ENCODE measurements around the gene SCYL1. TPM values are rescaled to one million over a fixed set of nuclear protein-coding genes. Genes with fewer than 3 reads are reported as not detected.
A peak's percentile ranks its signal among the peaks of the same experiment; 100 is the strongest.

The SCYL1 gene
- total and polyA plus RNA-seq, 2 donors (not counting 1 experiment from before 2014, with no cell fraction given), result 76.5 to 85.5 TPM

GRCh38 chr11:65536412-65537295 lies 11.8 kb downstream of the SCYL1 start:
- Histone ChIP-seq H4K20me1 (ENCODE audit: control insufficient read depth, insufficient read depth, low read length, poor library complexity, severe bottlenecking) (peaks cover 7% of the 10 kb centered on the region), H2AFZ (ENCODE audit: insufficient read depth, low read depth, low read length, poor library complexity, severe bottlenecking) (no peak overlapping the region), H3K4me3 (ENCODE audit: control extremely low read depth in 1 of 5, extremely low read depth in 1 of 5, insufficient read depth in 1 of 5, low read depth in 2 of 5, low read length in 4 of 5) (no peak overlapping the region), H3K36me3 (replicated peaks in 1 of 2; ENCODE audit: control extremely low read depth in 1 of 2, control insufficient read depth in 1 of 2, extremely low read depth in 1 of 2, insufficient read depth in 2 of 2, low read length in 1 of 2) (peaks cover 2 to 39% of the 10 kb centered on the region in 2 experiments), H3K9ac (ENCODE audit: low read length) (no peak overlapping the region), H3K27me3 (replicated peaks in 1 of 4; ENCODE audit: control extremely low read depth in 1 of 4, control insufficient read depth in 3 of 4, insufficient read depth in 4 of 4, low read length in 3 of 4) (no peaks in the 10 kb centered on the region), H3K9me3 (ENCODE audit: control extremely low read depth in 1 of 3, control insufficient read depth in 2 of 3, insufficient read depth in 1 of 3, low read length in 2 of 3) (no peaks in the 10 kb centered on the region), H3K4me1 (ENCODE audit: control insufficient read depth in 2 of 2, insufficient read depth in 2 of 2, low read length in 2 of 2) (peaks cover 12 to 13% of the 10 kb centered on the region in 2 donors), H3K4me2 (replicated peaks; ENCODE audit: low read depth, low read length, poor library complexity, severe bottlenecking) (no peak overlapping the region), H3K79me2 (ENCODE audit: control insufficient read depth, insufficient read depth, low read length) (no peaks in the 10 kb centered on the region), H3K27ac (ENCODE audit: low read length in 2 of 2) (no peak overlapping the region)
- POLR2A ChIA-PET, result interaction anchor here (0.6 to 0.7 kb wide), 3 partner anchors 10 to 133 kb away, joined by 4 to 8 read pairs (median 4); no protein-coding TSS in a partner anchor
- DNase-seq, result no peak
- Mint-ChIP-seq H3K9me3 (ENCODE audit: insufficient read depth) (no peaks in the 10 kb centered on the region), H3K4me3 (no peak overlapping the region), H3K4me1 (peaks cover 10% of the 10 kb centered on the region), H3K27me3 (no peaks in the 10 kb centered on the region), H3K27ac (no peak overlapping the region)
- no peak for ATAC-seq (ENCODE audit: low read depth)
- CTCF ChIA-PET, result interaction anchor here (0.5 to 2.5 kb wide), 5 partner anchors 15 to 85 kb away, joined by 3 to 9 read pairs (median 4); no protein-coding TSS in a partner anchor
- intact Hi-C loops (cut with micrococcal nuclease), result no loop called here
- WGBS (ENCODE audit: insufficient coverage), result 94% methylated on average over 7 of the region's 12 CpGs
- TF ChIP-seq CTCF (IDR thresholded peaks at IDR 0.05), result no peak
- no peak for TF ChIP-seq EZH2 (IDR thresholded peaks at IDR 0.05; ENCODE audit: borderline replicate concordance, insufficient read depth, low read depth, low read length, poor library complexity, severe bottlenecking)

GRCh38 chr11:65537296-65537597 lies 12.4 kb downstream of the SCYL1 start:
- ATAC-seq (ENCODE audit: low read depth) (no peak), DNase-seq (no peak)
- H3K9ac ChIP-seq (ENCODE audit: low read length), result no peak overlapping the region
- peaks cover 12 to 17% of the 10 kb centered on the region in 2 donors for H3K4me1 ChIP-seq (ENCODE audit: control insufficient read depth in 2 of 2, insufficient read depth in 2 of 2, low read length in 2 of 2)
- H3K4me2 ChIP-seq (replicated peaks; ENCODE audit: low read depth, low read length, poor library complexity, severe bottlenecking), result no peak overlapping the region
- no peaks in the 10 kb centered on the region for H3K27me3 ChIP-seq (replicated peaks in 1 of 4; ENCODE audit: control extremely low read depth in 1 of 4, control insufficient read depth in 3 of 4, insufficient read depth in 4 of 4, low read length in 3 of 4)
- Mint-ChIP-seq H3K9me3 (ENCODE audit: insufficient read depth) (no peaks in the 10 kb centered on the region), H3K4me1 (peaks cover 14% of the 10 kb centered on the region), H3K4me3 (peak overlapping the region; percentile 24), H3K27me3 (no peaks in the 10 kb centered on the region), H3K27ac (peak overlapping the region; percentile 29)
- ChIA-PET POLR2A (interaction anchor here (0.7 kb wide), 1 partner anchor 133 kb away, joined by 4 read pairs; no protein-coding TSS in a partner anchor), CTCF (interaction anchor here (0.5 to 2.5 kb wide), 2 partner anchors 15 to 84 kb away, joined by 3 to 9 read pairs; no protein-coding TSS in a partner anchor)
- intact Hi-C loops (cut with micrococcal nuclease), result no loop called here
- TF ChIP-seq EZH2 (IDR thresholded peaks at IDR 0.05; ENCODE audit: borderline replicate concordance, insufficient read depth, low read depth, low read length, poor library complexity, severe bottlenecking) (no peak), CTCF (IDR thresholded peaks at IDR 0.05) (no peak)
- H3K27ac ChIP-seq (ENCODE audit: low read length in 2 of 2), result no peak overlapping the region
- no peak overlapping the region for H2AFZ ChIP-seq (ENCODE audit: insufficient read depth, low read depth, low read length, poor library complexity, severe bottlenecking)
- H3K9me3 ChIP-seq (ENCODE audit: control extremely low read depth in 1 of 3, control insufficient read depth in 2 of 3, insufficient read depth in 1 of 3, low read length in 2 of 3), result no peaks in the 10 kb centered on the region
- peaks cover 2 to 36% of the 10 kb centered on the region in 2 experiments for H3K36me3 ChIP-seq (replicated peaks in 1 of 2; ENCODE audit: control extremely low read depth in 1 of 2, control insufficient read depth in 1 of 2, extremely low read depth in 1 of 2, insufficient read depth in 2 of 2, low read length in 1 of 2)
- 91% methylated on average over 2 of the region's 2 CpGs for WGBS (ENCODE audit: insufficient coverage)
- H3K79me2 ChIP-seq (ENCODE audit: control insufficient read depth, insufficient read depth, low read length), result no peaks in the 10 kb centered on the region
- peaks cover 7% of the 10 kb centered on the region for H4K20me1 ChIP-seq (ENCODE audit: control insufficient read depth, insufficient read depth, low read length, poor library complexity, severe bottlenecking)
- H3K4me3 ChIP-seq (ENCODE audit: control extremely low read depth in 1 of 5, extremely low read depth in 1 of 5, insufficient read depth in 1 of 5, low read depth in 2 of 5, low read length in 4 of 5), result no peak overlapping the region

Data from B cell (primary cell).